CD4-positive, alpha-beta T cell treated with Interferon alpha-2 for 1 hour (primary cell): Measurements from ENCODE around the gene PPP4R2.
"Not testable (repeated sequence)": the region's sequence is repeated elsewhere in the genome, so short reads cannot be mapped to it uniquely, and the experiment has no call there.

Experiments used
- DNase-seq, 2 donors: peaks; one replicate each; pipeline ENCODE4 v3.0.0-alpha.2; 2020 to 2022

Gene PPP4R2

GRCh38 chr3:72977060-72977808 is 19.4 kb upstream of the PPP4R2 start:
- DNase-seq = peak in 1 of 2 donors; percentile 40

GRCh38 chr3:72982609-72983366 is 13.8 kb upstream of the PPP4R2 start:
- no peak for DNase-seq

- no peak for DNase-seq
Measured at GRCh38 chr3:72985576-72985975, 11.0 kb upstream of the PPP4R2 start.

- DNase-seq = no peak
Measured at GRCh38 chr3:72990701-72991395, 5.8 kb upstream of the PPP4R2 start.

GRCh38 chr3:72991522-72991921 is 5.1 kb upstream of the PPP4R2 start:
- no peak for DNase-seq

GRCh38 chr3:72993391-72993790 is 3.2 kb upstream of the PPP4R2 start:
- no peak for DNase-seq

- no peak for DNase-seq
Measured at GRCh38 chr3:72995337-72995736, 1.3 kb upstream of the PPP4R2 start.

GRCh38 chr3:72996121-72996472 is 514 bp upstream of the PPP4R2 start:
- no peak for DNase-seq

GRCh38 chr3:72997421-72997961 is 880 bp downstream of the PPP4R2 start:
- peak; percentile 21 to 66 for DNase-seq

GRCh38 chr3:72998466-72998865 is 1.9 kb downstream of the PPP4R2 start:
- DNase-seq = no peak

GRCh38 chr3:72999951-73000350 is 3.3 kb downstream of the PPP4R2 start:
- DNase-seq = peak in 1 of 2 donors; percentile 19

- not testable (repeated sequence) for DNase-seq
Measured at GRCh38 chr3:73003050-73003449, 6.4 kb downstream of the PPP4R2 start.

- no peak for DNase-seq
Measured at GRCh38 chr3:73004316-73004715, 7.7 kb downstream of the PPP4R2 start.

- DNase-seq = no peak
Measured at GRCh38 chr3:73007992-73008712, 11.5 kb downstream of the PPP4R2 start.

GRCh38 chr3:73009008-73009407 is 12.4 kb downstream of the PPP4R2 start:
- DNase-seq = no peak

GRCh38 chr3:73009750-73010149 is 13.1 kb downstream of the PPP4R2 start:
- no peak for DNase-seq

GRCh38 chr3:73010158-73010557 is 13.5 kb downstream of the PPP4R2 start:
- DNase-seq = no peak

- no peak for DNase-seq
Measured at GRCh38 chr3:73018298-73018697, 21.7 kb downstream of the PPP4R2 start.

- no peak for DNase-seq
Measured at GRCh38 chr3:73018790-73019441, 22.3 kb downstream of the PPP4R2 start.

- no peak for DNase-seq
Measured at GRCh38 chr3:73021301-73021835, 24.8 kb downstream of the PPP4R2 start.

- DNase-seq = no peak
Measured at GRCh38 chr3:73024836-73025235, 28.2 kb downstream of the PPP4R2 start.
